HG03280 (cell line): Measurements from ENCODE around the gene ZBTB21.

Source experiments
- ATAC-seq: cut with Tn5 transposase; IDR thresholded peaks from one replicate; pipeline ENCODE4 v1.9.1; 2021; ENCODE audit warnings: mild to moderate bottlenecking, moderate library complexity; ENCODE audit not compliant: unreplicated experiment

Gene ZBTB21

DNA sequence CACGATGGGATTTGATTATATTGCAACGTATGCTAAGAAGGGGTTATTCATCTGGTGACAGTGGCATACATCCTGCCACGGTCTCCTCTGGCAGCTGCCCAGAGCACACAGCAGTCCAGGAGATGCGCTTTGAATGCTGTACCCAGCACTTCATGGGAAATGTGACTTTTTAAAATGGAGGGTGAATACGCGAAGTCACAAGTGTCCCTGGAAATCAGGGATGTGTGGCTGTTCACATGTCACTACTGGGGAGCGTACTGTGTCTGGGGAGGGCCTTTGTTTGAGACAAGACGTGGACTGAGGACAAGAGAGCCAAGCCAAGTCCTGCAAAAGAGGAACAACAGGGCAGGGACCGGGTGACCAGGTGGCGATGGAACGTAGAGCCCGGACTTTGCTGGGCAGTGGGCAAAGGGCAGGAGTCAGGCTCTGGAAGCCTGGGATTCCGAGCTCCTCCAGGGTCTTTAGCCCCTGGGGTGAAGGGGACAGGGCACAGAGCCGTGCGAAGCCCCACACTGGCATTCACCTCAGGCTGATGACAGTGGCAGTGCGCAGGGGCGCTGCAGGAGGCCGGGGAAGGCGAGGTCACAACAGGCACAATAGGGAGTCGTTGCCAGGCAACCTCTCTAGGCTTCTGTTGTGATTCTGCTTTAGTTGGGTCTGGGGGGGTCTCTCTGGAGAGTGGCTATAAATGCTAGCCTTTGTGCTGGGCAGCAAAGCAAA is 11.4 kb upstream of the ZBTB21 start:
- ATAC-seq = no peak

DNA sequence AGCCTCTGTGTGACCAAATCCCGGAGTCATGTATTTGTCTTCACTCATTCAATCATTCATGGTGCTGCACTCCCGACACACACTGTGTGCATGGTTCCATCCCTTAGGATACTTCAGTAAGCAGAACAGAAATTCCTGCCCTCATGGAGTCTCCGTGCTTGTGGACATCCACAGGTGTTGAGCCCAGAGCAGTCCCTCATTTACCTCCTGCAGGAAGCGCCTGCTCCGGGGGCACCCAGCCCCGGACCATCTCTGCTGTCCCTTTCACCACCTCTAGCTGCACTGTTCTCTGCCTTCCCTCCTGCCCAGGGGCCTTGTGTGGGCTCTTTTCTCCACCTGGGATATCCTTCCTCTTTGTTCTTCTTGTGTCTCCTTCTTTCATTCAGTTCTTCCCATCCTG is 9.5 kb upstream of the ZBTB21 start:
- ATAC-seq = no peak

DNA sequence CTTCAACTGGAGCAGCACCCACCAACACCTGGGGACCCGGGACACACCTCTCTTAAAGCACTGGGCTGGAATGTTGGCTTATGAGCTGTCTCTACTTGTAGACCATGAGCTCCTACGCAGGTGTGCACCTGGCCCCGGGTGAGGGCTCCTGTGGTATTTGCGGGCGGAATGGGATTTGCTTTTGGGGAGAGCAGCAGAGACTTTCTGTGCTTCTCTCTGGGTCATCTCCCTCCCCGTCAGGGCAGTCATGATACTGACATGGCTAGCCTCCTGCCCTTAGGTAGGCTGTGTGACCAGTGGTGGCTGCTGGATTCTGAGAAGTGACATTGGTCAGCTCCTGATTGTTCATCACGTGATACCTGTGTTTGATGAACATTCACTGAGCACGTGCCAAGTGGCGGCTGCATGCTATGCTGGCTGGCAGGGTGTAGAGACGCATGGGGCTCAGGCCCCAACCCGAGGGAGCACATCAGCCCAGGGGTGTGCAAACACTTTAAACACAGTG is 9.0 kb upstream of the ZBTB21 start:
- ATAC-seq = no peak

DNA sequence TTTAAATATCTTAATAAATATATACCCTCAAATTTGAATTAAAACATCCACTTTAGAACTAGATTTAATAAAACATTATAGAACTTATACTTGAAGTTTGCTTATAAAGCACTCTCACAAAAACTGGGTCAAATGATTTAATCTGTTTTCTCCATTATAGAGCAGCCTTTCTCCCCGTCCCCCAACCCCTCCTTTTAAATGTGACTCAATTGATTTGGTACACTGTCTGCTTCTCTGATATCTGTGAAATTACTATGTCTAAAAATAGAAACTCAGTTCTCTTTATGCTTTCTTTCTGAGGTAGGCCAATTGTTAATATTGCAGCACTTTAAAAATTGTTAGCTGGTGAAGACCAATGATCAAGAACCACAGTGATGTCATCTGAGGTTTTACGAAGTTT is 6.9 kb upstream of the ZBTB21 start:
- ATAC-seq = no peak

DNA sequence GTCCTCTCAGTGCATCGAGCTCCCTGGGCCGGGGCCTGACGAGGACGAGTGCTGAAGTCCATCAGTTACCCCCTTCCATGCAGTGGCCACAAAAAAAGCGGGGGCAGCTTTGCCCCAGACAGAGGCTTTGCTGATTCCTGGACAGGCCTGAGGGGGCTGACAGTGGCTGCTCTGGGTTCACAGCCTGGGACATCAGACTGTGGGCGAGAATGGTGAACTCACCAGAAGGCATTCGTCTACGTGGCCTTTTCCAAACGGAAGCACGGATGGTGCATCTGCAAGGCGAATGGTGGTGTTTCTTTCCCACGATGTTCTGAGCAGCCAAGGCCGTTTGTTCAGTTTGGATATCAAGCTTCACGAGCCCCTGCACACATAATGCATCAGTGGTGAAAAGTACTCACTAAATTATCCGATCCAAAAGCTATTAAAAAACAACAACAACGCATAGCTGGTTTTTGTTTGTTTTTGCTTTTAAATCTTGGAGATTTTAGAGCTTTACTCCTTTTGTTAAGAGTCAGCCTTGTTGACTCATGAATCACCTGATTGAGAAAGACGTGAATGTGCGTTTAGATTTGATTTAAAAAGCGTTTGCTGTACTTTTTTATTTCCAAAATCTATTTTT is 6.3 kb upstream of the ZBTB21 start:
- ATAC-seq = no peak

DNA sequence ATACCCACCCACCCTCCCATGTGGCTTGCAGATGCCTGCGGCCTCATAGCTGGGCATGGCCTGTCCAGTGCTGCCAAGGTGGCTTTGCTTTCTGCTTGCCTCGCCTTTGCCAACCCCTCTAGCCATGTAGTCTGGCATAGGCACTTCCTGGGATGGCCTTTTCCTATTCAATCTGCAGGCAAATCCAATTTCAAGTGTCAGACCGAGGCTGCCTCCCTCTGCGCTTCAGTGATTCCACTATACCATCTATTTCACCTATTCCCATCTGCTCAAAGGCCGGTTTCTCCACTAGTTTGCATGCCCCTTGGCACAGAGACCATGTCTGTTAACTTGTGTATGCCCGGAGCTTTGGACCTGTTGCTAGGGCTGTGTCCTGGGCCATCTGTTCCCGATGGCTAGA is 3.8 kb upstream of the ZBTB21 start:
- no peak for ATAC-seq

DNA sequence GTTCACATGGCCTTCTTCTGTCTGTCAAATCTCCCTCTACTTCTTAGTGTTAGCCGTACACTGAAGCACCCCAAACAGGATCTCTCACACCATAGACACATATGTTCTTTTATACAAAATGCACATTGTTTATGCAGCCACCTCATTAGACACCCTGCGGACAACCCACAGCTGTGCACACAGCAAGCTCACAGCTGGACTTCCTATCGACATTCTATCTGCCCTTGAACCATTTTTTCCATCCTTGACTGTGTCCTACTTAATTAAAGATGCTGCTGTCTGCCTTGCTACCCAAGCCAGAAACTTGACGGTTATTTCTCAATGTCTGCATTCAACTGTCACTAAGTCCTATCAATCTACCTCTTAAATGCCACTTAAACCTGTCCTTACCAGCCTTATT is 3.2 kb upstream of the ZBTB21 start:
- ATAC-seq = no peak

DNA sequence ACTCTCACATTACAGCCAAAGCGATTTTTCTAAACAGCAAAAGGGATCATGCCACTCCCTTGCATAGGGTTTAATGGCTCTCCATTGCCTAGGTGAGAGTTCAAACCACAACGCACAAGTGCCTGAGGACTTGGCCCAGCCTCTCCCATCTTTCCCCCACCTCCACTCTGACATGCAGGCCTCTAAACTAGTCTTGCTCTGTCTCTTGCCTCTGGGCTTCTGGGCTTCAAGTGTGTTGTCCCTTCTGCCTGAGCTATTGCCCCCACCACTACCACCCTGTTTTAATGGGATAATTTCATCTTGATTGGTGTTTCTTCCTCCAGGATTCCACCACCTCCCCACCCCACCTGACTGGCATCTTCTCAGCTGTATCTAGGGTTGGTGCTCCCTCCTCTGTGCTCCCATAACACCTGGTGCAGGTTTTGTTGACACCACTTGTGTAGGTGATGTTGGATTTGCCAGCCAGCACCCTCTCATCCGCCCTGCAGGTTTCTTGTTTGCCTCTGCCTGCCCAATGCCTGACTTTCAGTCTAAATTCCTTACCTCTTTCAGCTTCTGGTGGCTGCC is 2.7 kb upstream of the ZBTB21 start:
- ATAC-seq = no peak

DNA sequence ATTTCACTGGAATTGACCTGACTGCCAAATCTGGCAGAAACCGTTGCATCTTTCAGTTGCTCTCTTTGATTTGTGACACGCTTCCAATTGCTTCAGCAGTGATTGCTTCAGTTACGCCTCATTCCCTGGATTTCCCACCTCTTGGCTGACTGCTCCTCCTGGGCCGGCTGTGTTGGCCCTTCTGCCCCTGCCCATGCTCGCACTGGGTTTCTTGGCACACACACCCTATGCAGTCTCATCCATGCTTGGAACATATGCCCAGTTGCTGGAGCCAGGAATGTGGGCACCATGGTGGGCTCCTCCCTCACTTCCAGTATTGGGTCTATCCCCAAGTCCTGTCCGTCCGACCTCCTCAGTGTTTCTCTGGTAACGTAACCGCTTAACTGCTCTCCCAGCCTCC is 2.2 kb upstream of the ZBTB21 start:
- ATAC-seq = no peak

DNA sequence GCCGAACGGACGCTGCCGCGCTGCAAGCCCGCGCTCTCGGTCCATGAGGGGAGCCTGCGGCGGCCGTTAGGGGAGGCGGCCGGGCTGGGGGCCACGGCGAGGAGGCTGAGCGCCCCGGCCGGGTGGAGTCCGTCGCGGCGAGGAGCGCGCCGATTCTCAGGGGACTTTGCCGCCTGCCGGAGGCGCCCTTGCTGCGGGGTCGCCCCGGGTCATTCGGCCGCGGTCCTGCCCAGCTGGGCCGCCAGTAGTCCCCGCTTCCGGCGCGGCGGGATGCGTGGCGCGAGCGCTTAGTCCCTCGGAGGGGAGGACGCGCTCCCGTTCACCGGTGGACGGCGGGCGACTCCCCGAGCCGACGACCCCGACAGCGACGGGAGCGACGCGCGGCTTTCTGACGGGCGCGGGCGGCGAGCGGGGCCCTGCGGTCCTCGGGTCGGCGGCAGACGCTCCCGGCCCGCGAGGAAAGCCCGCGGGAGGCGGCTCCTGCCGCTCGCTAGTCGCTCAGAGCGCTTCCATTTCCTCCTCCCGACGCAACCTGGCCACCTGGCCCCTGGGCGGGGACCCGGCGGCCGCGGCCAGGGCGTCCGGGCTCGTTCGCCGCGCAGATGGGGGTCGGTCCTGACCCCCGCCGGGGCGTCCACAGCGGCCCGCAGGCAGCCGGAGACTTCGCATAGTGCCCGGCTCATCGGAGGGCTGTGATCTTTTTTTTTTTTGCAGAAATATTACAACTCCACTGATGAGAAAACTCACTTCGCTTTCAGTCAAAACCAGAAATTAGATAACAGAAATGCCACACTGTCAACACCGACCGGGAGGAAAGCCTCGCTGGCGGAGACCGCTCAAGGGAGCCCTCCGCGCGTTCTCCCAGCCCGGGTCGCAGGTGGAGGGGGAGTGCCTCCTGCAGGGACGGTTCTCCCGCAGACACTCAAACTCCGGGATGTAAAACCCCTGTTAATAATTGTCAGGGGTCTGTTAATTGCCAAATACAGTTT is 641 bp upstream of the ZBTB21 start:
- ATAC-seq = peak; percentile 22

DNA sequence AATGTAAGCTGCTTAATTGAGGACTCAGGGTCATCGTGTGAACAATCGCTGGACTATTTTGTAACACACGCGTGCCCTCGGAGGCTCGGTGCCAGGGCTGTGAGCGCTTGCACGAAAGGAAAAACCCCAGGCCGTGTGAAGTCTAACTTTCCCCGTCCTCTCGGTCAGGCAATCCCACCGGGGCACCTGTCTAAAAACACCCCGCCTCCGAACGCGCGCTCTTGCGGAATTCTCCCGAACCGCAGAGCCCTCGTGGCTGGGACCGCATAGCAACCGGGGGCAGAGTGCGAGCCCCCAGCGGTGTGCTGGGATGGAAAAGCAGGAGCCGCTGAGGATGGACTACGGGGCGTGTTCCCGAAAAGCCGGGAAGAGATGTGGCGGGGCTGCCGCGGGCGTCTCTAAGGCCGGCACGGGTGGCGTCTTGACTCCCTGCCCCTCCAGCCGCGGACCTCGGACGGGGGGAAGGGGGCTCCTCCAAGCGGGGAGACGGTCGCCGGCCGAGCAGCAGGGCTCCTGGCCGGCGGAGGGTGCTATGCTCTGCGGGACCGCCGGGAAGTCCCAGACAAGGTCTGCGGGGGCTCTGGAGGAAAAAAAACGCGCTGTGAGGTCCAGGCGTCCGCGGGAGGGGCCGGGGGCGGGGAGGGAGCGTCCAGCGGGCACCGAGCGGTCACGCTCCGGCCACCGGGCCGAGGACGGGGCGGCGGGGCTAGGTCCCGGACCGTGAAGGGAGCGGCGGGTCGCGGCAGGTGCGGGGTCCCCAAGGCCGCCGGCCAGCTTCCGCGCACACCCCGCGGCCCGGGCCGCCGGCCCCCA is 936 bp downstream of the ZBTB21 start:
- peak; percentile 17 for ATAC-seq

DNA sequence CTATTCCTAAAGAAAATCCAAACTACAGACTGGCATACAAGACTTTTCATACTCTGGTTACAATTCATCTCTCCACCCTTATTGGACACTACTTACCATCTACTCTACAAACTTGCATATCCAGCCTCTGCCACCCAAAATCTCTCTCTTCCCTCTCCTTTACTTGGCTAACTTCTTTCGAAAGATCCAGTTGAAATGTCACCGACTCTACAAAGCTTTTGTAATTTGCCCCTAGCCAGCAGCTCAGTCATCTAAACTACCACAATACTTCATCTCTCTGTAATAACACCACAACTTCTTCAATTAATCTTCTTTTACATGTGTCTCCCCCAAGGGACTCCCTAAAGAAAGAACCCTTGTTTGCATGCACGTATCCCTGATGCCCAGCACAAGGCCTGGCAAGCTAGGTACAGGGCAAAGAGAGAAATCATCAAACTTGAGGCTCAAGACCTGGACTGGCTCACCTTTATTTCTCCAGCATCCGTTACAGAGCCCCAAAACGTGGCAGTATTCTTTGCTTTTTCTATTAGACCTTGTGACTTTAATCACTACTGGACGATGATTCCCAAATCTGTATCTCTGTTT is 2.7 kb downstream of the ZBTB21 start:
- no peak for ATAC-seq

DNA sequence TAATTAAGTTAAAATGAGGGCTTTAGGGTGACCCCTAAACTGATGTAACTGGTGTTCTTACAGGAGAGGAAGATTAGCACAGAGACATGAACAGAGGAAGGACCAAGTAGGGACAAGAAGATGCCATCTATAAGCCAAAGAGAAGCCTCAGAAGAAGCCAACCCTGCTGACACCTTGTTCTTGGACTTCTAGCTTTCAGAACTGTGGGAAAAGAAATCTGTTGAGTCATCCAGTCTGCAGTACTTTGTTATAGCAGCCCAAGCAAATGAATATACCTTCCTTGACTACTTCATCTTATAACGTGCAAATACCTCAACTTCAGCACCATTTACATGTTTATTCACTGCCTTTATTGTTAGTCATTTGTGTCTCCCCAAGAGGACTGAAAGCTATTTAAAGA is 3.4 kb downstream of the ZBTB21 start:
- ATAC-seq = no peak

DNA sequence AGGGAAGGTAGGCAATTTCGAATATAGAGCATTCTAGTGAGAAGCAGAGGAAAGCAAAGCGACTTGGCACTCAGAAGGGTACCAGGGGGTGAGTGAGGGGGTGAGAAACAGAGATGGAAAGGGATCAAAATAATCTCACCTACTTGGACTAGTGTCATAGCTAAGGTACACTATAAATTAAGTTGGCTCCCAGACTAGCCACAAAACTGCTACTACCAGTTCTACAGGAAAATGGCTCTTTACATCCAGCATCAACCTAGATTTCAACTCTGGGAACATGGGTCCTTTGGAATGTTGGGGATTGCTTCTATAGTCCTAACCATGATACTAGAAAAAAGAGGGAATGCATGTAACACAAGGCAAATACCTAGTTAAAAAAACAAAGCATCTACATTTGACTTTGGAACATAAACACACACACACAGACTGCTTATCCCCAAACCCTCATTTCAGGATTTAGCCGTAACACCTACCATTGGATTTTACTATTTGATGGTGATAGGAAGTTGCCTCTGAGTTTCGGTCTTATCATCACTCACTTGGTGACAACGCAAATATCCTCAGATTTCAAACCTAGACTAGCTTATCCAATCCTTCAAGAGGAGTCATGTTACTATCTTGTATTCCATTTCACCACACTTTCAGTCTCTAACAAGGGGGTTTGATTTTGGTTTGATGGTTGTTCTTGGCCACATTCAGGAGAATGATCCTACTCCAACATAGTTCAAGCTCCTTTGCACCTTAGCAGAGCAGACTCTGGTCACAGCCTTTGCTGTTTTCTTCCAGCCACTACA is 5.6 kb downstream of the ZBTB21 start:
- ATAC-seq = no peak

DNA sequence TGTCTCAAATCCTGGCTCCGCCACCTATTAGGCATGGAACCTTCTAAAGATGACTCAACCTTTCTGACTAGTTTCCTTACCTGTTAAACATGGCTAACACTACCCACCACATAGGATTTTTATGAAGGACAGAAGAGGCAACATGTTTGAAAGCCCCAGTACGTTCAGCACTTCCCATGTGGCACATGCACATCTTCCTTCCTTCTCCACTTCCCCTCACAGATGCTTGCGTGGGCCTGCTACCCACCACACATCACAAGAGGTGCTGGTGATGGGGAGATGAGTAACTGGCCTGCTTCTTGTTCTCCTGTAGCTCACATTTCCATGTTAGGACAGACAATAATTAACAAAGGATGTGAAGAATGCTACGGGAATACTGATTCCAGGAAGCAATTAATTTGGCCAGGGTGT is 7.1 kb downstream of the ZBTB21 start:
- no peak for ATAC-seq

DNA sequence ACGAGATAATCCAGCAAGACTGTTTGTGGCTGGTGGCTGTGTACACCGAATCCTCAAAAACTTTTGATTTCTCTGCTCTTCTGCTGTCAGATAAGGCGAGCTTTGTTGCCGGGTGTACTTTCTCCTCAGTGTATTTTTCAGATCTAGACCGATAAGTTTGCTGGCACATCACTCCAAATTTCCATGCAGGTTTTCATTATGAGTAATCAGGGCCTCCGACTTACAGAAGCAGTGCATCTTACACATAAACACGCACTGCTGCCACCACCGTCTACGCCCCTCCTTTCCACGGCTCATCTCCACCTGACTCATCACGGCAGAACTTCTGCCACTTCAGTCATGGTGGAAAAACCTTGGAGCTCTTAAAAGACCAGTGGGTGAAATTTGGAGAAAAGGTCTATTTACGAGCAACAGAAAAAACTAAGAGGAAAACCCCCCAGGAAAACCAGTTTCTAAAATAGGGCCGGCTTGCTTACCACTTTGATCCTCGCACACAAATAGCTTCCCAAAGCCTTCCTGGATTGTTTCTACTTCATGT is 7.7 kb downstream of the ZBTB21 start:
- ATAC-seq = no peak

DNA sequence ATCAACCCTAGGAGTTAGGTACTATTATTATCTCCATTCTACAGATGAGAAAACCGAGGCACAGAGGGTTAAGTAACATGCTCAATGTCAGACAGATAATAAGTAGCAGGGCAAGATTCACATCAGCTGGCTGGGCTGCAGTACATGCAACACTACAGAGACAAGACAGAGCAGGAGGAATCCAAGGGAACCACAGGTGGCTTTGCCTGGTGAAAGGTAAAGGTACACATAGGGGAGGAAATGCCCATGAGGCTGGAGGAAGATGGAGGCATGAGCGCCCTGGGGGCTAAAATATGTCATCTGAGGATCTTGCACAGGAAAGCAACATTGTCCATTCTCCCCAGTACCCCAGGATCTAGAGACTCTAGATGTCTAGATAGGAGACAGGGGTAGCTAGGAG is 8.4 kb downstream of the ZBTB21 start:
- no peak for ATAC-seq

DNA sequence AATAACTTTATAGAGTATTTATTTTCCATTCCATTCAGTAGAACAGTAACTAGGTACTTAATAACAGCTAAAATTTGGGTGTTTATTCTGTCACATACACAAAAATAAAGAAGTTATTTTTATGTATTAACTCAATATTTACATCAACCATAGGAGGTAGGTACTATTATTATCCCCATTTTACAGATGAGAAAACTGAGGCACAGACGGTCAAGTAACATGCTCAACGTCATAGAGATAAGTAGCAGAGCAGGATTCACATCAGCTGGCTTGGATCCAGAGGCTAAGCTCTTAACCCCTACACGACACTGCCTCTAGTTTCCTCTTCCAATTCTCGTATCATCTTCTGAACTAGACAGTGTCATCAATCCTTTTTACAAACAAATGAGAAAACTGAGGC is 9.3 kb downstream of the ZBTB21 start:
- ATAC-seq = no peak

DNA sequence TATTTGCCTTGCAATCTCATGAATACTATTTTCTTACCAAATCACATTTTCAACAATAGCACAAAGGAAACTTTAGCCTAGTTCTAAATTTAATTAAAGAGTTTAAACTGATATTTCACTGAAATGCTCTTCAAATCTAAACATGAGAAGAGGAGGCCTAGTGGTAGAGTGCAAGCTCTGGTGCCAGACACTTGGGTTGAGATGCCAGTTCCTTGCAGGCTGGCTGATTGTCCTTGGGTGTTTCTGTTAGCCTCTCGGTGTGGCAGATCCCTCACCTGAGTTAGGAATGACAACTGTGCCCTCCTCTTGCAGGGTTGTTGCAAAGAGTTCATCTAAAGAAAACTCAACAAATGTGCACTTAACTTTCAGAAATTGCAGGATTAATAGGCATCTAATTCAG is 12.5 kb downstream of the ZBTB21 start:
- no peak for ATAC-seq
